NCI-H526 treated with DMSO at 0.1 percent for 48 hours (cell line): ENCODE data around the gene HPD.

Experiments used
- DNase-seq: peaks from one replicate; lab custom pipeline; 2025; lab: John Stamatoyannopoulos, UW

Gene HPD

GRCh38 chr12:121810833-121811433, 47.7 kb downstream of the HPD start:
- no peak for DNase-seq

- DNase-seq = no peak
Measured at GRCh38 chr12:121810234-121810817, 48.3 kb downstream of the HPD start.

- no peak for DNase-seq
Measured at GRCh38 chr12:121809712-121810116, 48.9 kb downstream of the HPD start.

GRCh38 chr12:121808623-121809022, 50.0 kb downstream of the HPD start:
- DNase-seq = no peak

GRCh38 chr12:121807642-121808347, 50.9 kb downstream of the HPD start:
- no peak for DNase-seq

- peak; percentile 71 for DNase-seq
Measured at GRCh38 chr12:121806546-121807423, 51.9 kb downstream of the HPD start.

- DNase-seq = no peak
Measured at GRCh38 chr12:121806009-121806545, 52.6 kb downstream of the HPD start.

- DNase-seq = no peak
Measured at GRCh38 chr12:121805171-121806008, 53.3 kb downstream of the HPD start.

- DNase-seq = no peak
Measured at GRCh38 chr12:121804417-121805111, 54.1 kb downstream of the HPD start.

- DNase-seq = peak; percentile 56
Measured at GRCh38 chr12:121803861-121804416, 54.7 kb downstream of the HPD start, which contains the start of gene SETD1B. TSS of gene SETD1B (plus strand) at chr12:121804009. CDS start at chr12:121804738, 729 bp downstream.

- peak; percentile 91 for DNase-seq
Measured at GRCh38 chr12:121802843-121803698, 55.6 kb downstream of the HPD start.

GRCh38 chr12:121802485-121802842, 56.2 kb downstream of the HPD start:
- DNase-seq = no peak

GRCh38 chr12:121801595-121802484, 56.8 kb downstream of the HPD start:
- peak; percentile 62 for DNase-seq

GRCh38 chr12:121800694-121801594, 57.7 kb downstream of the HPD start:
- DNase-seq = peak; percentile 32

- DNase-seq = peak; percentile 63
Measured at GRCh38 chr12:121799842-121800693, 58.6 kb downstream of the HPD start.

GRCh38 chr12:121799156-121799841, 59.4 kb downstream of the HPD start:
- peak; percentile 60 for DNase-seq
